ENCODE results near the gene ARL5C.
"Not testable (repeated sequence)": the region's sequence is repeated elsewhere in the genome, so short reads cannot be mapped to it uniquely, and the experiment has no call there.

ARL5C gene

GRCh38 chr17:39138431-39139160, 27.4 kb downstream of the ARL5C start:
- peak; percentile 53 for DNase-seq

GRCh38 chr17:39134878-39135277, 31.1 kb downstream of the ARL5C start:
- DNase-seq = peak; percentile 58

DNA sequence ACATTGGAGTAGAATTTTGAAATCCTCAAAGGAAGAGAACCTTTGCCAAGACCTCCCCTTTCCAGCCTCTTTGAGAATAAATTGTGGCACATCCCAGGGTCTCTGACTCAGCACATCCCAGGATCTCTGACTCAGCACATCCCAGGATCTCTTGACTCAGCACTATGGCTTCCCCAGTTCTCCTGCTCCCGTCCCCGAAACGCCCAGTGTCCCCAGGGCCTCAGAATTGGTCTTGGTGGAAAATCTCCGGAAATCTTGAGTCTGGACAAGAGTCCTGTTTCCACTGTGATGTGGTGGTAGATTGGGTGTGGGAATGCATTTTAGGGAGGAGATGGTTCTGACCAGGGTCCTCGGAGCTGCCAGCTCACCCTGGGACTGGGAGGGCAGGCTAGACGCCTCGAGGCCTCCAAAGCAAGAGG, 33.8 kb downstream of the ARL5C start:
- peak; percentile 94 for DNase-seq

DNA sequence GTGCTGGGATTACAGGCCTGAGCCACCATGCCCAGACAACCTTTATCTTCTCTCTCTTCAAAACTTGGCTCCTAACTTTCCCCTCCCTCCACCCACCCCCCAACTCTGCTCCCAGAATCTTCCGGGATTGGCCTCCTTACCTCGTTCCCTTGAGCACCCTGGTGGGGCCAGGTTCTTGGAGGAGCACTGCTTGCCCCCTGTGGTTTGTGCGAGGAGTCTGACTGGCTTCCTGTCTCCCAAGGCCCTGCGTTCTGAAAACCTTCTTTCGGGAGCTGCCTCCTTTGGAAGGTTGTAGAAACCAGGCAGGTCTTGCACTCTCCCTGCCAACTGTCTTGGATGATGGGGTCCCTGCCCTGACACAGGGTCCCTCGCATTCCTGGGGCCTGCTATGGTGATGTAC, 34.3 kb downstream of the ARL5C start:
- DNase-seq = peak; percentile 74

- no peak for DNase-seq
Observed at GRCh38 chr17:39130205-39130604, 35.8 kb downstream of the ARL5C start.

DNA sequence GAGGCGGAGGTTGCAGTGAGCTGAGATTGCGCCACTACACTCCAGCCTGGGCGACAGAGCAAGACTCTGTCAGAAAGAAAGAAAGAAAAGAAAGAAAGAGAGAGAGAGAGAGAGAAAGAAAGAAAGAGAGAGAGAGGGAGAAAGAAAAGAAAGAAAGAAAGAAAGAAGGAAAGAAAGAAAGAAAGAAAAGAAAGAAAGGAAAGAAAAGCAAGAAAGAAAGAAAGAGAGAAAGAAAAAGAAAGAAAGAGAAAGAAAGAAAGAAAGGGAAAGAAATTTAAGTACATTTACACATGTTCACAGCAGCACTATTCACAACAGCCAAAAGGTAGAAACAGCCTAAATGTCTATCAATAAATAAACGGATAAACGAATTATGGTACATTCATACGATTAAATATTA, 36.4 kb downstream of the ARL5C start:
- not testable (repeated sequence) for DNase-seq

DNA sequence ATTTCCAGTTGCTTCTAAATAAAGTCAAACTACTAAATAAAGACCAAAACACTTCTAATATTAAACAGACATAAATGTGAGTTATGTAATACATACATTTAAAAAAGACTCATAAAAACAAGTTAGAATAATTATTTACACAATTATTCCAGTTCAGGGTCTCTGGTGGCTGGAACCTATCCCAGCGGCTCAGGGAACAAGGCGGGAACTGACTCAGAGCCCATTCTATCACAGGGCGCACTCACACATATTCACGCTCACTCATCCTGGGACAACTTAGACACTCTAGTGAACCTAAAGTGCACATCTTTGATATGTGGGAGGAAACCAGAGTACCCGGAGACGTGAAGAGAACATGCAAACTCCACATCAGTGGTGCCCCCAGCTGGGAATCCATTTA, 39.5 kb downstream of the ARL5C start:
- DNase-seq = no peak

DNA sequence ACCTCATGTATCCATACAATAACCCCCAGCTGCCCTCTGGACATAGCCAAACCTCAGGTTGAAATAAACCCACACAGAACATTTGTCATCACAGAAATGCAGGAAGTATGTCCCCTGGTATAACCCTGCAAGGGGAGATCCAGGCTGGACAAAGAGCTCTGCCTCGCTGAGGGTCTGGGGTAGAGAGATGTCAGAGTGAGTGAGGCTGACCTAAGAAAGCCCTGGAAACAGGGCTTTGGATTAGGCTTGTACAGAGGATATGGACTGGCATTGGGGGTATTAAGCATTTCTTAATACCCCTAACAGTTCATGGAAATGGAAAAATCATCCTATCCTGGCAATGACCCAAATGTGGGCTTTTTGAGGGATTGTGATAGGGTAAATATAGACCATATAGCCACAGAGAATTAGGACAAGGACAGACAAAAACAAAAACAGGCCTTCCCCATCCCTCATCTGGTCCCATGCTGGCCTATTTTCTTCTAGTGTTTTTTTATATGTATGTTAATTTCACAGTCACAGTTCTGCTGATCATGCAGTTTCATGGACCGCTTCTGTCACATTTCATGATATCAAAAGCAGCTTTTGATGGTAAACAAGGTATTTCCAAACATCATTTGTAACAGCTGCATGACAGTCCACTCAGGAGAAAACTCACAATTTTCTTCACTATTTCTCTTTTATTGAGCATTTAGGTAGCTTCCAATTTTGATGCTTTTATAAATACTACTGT, 40.7 kb downstream of the ARL5C start:
- DNase-seq = no peak

DNA sequence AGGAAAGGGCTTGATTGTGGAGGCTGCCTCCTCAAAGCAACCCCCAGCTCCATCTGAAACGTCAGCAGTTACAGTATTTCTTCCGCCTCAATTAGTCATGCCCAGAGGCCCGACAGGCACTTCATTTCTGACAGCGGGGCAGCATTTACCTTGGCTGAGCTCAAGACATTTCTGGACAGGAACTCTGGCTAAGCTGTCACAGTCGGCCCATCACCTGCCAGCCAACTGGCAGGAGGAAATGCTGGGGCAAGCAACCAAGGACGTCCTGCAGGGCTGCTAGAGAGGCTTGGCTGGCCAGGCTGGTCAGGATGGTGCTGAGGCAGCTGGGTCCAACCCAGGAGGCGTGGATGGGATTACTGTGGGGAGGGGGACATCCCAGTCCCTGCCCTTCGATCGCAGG, 42.3 kb downstream of the ARL5C start:
- no peak for DNase-seq

DNA sequence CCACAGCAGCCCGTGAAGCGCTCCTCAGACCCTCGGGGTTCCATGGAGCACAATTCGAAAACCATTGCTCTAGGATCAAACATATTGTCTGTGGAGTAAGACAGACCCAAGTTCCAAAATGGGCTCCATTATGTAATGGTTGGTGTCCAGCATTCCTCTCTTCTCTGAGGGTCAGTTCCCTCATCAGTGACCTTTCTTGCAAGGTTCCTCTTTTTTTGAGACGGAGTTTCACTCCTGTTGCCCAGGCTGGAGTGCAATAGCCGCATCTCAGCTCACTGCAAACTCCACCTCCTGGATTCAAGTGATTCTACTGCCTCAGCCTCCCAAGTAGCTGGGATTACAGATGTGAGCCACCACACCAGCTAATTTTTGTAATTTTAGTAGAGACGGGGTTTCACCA, 43.0 kb downstream of the ARL5C start:
- DNase-seq = no peak

GRCh38 chr17:39121919-39122318, 44.0 kb downstream of the ARL5C start:
- DNase-seq = not testable (repeated sequence)

- DNase-seq = no peak
Observed at GRCh38 chr17:39118674-39119419, 47.1 kb downstream of the ARL5C start.

- no peak for DNase-seq
Observed at GRCh38 chr17:39116224-39116623, 49.7 kb downstream of the ARL5C start.

GRCh38 chr17:39115135-39115534, 50.8 kb downstream of the ARL5C start:
- peak; percentile 54 for DNase-seq

DNA sequence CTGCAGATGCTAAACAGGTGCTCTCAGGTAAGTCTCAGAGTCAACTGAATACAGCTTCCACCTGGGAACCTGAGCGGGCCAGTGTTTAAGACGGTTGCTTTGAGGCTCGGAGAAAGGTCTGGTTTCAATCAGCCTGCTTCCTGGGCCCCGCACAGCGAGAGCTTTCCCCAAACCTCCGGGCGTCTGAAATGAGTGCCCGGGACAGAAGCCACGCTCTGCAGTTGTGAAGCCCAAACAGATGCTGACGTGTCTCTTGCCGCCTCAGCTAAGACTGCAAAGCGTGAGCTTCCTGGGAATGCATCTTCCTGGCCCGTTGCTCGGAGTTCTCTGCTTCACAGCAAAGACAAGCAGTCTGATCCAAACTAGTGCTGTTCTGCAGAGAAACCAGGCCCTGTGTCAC, 51.2 kb downstream of the ARL5C start:
- DNase-seq = peak; percentile 55

DNA sequence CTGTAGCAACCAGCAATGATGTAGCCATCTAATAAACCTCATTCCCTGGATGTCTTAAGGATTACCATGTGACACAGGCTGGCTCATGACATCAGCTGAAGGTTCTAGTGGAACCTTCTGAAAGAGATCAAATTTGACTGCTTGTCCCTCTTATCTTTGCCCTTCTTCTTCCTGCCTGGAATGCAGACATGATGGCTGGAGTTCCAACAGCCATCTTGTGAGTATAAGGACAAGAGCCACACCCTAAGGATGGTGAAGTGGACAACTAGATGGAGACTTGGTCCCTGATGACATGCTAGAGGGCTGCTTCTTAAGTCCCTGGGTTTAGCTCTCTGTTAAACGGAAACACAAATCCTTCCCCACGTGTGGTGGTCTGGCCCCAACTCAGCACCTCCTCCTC, 52.1 kb downstream of the ARL5C start:
- DNase-seq = no peak

DNA sequence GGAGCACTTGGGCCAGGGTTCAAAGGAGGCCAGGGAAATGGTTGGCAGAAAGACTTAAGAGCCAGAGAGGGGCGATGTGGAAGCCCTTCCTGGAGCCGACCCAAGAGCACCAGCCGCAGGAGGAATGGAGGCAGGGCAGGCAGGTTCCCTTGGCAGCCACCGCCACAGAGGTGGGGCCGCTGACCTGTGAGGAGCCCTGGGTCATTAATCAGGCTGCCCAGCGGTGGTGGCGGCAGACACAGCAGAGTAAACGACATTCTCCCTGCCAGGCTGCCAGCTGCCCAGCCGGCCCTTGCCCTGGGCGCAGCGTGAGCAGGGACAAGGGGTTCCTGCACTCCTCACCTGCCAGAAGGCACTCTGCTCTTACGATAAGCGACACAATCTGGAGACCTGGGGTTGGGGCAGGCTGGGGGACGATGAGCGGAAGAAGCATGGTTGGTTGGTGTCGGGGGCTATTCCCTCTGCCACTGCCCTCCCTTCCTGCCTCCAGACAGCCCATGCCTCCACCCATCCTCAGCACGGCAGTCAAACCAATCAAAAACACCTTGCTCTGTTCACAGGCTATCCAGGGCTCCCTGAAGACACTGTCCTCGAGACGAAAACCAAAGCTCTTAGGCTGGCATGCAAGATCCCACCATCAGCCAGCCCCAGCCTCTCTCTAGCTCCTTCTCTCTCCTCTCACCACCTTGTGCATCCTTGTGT, 55.4 kb downstream of the ARL5C start:
- DNase-seq = no peak

GRCh38 chr17:39108461-39109375, 57.2 kb downstream of the ARL5C start:
- DNase-seq = no peak

GRCh38 chr17:39107973-39108372, 58.0 kb downstream of the ARL5C start:
- DNase-seq = no peak

- DNase-seq = no peak
Observed at GRCh38 chr17:39107155-39107554, 58.8 kb downstream of the ARL5C start.
